NCI-H748 (cell line): ENCODE results near the gene ETV5.

ENCODE experiments used
- DNase-seq: peaks from one replicate; lab custom pipeline; 2025; ENCODE audit not compliant: unreplicated experiment; lab: John Stamatoyannopoulos, UW

ETV5 gene

DNA sequence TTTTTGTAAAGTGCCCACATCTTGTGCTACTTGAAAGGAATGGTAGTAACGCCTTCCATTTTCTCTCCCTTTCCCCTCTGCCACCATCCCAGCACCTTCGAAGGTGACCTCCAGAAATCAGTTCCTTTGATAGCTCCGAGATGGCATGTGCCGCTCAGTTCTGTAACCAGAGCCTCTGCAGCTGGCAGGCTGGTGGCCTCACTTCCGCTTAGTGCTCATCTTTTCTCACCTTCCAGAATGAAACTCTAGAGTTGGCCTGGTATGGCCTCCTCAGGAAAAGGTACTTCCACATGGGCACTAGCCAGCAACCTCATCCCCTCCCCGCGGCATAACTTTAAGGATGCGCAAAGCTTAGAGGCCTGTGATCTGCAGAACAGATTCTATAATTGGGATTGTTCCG, 38.8 kb downstream of the ETV5 start:
- DNase-seq, result no peak

DNA sequence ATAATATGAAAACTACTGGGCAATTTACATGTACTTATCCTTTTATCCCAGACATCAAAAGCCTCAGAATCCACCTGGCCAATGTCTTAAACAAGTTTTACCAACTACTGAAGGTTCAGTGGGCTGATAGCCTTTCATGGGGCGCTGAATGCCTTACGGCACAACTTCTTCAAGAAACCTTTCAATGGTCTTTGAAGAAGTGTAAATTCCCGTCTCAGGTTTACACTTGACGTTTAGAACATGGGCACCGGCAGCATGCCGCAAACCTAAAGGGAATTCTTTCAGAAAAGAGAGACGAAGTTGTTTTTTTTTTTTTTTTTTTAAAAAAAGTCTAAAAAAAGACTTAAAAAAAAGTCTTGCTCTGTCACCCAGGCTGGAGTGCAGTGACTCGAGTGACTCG, 39.7 kb downstream of the ETV5 start:
- DNase-seq, result no peak

DNA sequence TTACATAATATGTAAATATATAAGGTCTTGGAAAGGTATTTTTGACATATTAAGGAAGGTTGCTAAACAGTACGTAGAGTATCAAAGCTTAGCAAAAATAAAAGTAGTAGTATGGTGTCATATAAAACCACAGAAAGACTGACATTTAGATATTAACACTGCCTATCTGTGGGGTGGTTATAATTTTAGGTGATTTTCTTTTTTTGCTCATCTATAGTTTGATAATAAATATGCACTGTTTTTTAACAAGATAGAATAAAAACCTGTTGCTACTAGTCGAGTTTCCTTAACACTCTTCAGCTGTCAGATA, 40.7 kb downstream of the ETV5 start:
- DNase-seq, result no peak

GRCh38 chr3:186067360-186068242, 41.3 kb downstream of the ETV5 start:
- DNase-seq, result no peak

GRCh38 chr3:186060222-186060621, 48.7 kb downstream of the ETV5 start:
- no peak for DNase-seq

DNA sequence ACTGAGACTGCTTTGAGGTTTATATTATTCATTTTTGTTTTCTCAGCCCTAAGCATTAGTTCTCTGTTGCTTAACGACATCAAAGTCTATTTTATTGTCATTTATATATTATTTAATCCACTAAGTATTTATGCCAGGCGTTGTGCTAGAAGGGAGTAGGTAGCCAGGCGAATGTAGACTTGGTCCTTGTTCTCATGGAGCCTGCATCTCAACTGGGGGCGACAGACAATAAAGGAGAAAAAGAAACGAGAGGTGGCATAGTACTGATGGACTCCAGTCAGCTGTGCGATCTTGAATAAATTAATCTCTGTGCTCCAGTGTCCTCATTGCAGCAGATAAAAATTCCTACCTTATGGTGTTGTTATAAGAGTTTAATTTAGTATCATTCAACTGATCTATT, 49.7 kb downstream of the ETV5 start:
- no peak for DNase-seq

DNA sequence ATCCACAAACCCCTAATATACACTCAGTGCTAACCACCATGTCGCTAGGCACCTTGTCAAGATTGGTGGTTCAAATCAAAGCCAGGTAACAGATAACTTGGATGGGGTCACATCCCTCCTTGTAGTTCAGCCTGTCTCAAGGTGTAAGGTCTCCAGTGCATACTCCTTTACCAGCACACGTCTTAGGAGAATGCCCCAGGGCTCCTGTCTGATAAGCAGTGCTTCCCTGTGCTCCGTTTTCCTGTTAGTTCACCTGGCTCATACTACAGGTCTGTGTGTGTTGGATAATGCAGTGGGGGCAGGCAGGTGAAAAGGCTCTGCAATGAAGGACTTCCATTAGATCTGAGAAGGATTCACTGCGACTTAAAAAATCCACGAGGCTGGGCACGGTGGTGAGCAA, 50.7 kb downstream of the ETV5 start:
- DNase-seq, result no peak

- no peak for DNase-seq
Measured at GRCh38 chr3:186057594-186057993, 51.3 kb downstream of the ETV5 start.

- DNase-seq, result no peak
Measured at GRCh38 chr3:186054792-186055352, 54.0 kb downstream of the ETV5 start.

DNA sequence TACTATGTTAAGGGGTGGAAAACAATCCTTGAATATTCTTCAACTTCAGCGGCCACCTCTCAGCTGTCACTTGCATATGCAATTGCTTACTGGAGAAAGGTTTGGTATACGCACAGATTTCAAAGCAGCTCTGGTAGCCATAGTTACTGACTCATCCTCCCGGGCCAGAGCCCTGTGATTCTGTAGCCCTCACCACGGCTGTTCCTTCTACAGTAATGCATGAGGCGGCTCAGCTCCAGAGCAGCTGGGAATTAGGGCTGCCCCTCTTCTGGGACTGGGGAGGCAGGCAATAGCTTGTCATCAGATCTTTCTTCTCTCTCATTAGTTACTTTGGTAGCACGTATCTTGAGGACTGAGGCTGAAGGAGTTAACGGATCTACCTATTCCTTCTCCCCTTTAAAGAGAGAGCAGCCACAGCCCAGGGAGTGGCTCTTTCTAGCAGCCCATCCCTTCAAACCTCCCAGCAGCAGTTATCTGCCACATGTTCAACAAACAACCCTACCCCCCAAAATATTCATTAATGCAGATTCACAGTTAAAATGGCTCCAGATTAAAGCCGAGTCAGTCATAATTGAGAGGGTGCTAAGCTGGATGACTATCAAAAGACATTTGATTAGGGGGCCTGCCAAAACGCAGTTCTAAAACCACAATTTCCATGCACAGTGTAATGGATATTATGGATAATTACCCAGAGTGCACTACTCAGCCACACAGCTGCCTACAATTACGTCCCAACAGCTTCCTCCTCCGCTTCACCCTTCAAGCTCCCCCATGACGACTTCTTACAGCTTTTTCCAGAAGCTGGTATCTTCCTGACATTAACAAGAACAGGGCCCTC, 54.7 kb downstream of the ETV5 start:
- no peak for DNase-seq

- DNase-seq, result no peak
Measured at GRCh38 chr3:186052096-186052840, 56.6 kb downstream of the ETV5 start.

GRCh38 chr3:186049001-186049400, 59.9 kb downstream of the ETV5 start:
- no peak for DNase-seq

DNA sequence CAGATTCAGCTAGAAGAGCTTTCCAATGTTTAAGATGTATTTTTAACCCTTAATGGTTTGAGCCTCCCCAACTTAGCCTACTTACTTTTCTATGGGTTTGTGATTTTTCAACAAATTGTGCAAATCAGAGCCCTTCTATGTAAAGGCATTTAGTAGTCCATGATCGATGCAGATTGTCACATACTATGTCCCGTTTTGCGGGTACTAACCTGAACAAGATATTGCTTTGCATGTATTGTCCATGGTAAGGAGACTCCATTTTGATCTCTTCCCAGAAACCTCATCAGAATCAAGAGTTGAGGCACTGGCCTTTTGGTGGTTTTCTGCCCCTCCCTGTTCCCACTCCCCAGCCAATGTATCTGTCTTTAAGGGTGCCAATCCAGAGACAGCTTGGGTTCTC, 60.8 kb downstream of the ETV5 start:
- DNase-seq, result no peak

GRCh38 chr3:186046838-186047237, 62.1 kb downstream of the ETV5 start:
- DNase-seq, result no peak

- DNase-seq, result no peak
Measured at GRCh38 chr3:186044968-186045367, 63.9 kb downstream of the ETV5 start.

- no peak for DNase-seq
Measured at GRCh38 chr3:186044427-186044826, 64.5 kb downstream of the ETV5 start.

DNA sequence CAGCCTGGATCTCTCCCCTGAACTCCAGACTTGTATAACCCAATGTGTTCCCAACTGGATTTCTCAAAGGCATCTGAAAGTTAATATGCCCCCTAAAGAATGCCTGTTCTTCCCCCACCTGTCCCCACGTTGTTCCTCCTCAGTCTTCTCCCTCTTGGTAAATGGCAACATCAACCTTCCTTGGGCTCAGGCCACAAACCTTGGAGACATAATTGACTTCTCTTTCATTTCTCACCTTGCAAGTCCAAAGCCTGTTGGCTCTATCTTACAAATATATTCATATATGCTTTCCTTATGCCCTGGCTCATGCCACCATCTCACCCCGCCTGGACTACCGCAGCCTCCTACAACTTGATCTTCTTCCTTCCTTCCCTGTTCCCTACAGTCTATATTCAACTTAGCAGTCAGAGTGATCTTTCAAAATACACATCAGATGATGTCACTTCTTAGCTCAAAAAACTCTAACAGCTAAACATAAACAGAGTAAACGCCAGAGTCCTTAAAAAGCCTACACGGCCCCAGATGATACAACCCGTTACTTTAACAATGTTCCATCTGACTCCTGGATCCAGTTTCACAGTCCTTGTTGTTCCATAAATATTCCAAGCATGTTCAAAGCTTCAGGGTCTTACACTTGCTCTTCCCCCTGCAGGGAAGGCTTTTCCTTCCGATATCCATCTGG, 66.2 kb downstream of the ETV5 start:
- DNase-seq, result no peak

- no peak for DNase-seq
Measured at GRCh38 chr3:186042036-186042435, 66.9 kb downstream of the ETV5 start.

- DNase-seq, result no peak
Measured at GRCh38 chr3:186038360-186038759, 70.5 kb downstream of the ETV5 start.

GRCh38 chr3:186035277-186035676, 73.6 kb downstream of the ETV5 start:
- DNase-seq, result no peak

DNA sequence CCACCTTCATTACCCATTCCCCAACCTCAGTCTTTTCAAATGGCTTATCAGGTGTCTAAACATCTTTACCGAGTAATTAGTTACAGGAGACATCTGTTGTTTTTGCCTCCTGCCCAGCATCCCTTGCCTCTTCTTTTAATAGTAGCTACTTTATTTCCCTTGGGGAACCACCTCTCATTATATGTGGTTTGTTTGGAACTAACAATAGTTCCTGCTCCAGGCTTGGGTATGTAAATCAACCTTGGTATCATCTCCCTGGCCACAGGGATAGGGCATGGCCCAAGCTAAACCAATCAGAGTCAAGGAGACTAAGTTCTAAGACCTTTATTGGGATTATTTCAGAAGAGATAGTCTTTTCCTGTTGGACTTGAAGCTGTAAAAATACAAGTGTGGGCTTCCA, 76.6 kb downstream of the ETV5 start:
- no peak for DNase-seq
